ENCODE data around the gene MCM9.

DNA sequence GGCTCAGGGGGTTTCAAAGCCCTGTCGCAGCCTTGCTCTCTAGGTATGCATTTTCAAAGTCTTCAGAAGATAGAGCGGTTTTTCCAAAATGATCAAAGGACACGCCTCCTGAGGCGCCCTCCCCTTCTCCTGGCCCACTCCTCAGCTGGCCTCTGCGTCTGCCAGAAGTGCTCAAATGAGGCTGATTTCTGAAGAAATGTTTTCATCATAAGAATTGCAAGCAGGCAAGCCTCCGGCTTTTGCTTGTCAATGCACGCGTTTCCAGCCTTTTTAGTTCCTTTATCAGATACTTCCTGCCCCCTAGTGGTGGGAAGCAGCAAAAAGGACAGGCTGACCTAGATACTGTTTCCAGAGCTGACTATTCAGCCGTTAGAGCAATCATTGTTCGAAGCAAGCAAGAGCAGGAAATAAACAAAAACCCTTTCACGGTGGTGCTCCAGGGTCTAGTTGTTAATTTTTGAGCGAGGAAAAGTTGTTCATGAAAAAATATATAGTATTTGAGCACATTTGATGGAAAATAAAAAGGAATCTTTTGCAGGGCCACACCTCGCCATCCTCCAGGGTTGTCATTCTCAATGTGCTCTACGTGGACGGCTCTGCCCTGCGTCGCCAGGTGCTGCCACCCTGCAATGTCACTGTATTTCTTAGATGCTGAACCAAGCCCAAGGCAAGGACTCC lies 134.4 kb downstream of the MCM9 start:
- TF ChIP-seq CTCF (IDR thresholded peaks at IDR 0.05; ENCODE audit: low read length) = peak; percentile 97
- TF ChIP-seq EZH2 (IDR thresholded peaks at IDR 0.05; ENCODE audit: borderline replicate concordance, low read length) = no peak
